ENCODE data around the gene NOVA2.

The NOVA2 gene

GRCh38 chr19:45996933-45997332, 23.3 kb upstream of the NOVA2 start:
- no peak overlapping the region for H3K4me3 ChIP-seq (ENCODE audit: low read depth in 1 of 2, low read length in 2 of 2)
- peaks cover 6% of the 10 kb centered on the region for H3K36me3 ChIP-seq (ENCODE audit: insufficient read depth, low read length)
- H3K27me3 ChIP-seq (ENCODE audit: control insufficient read depth in 1 of 2, insufficient read depth in 2 of 2, low read length in 2 of 2): peaks cover 0 to 16% of the 10 kb centered on the region in 2 donors
- no peak overlapping the region for H3K9ac ChIP-seq (ENCODE audit: low read length)
- no peaks in the 10 kb centered on the region for H3K9me3 ChIP-seq (ENCODE audit: low read length)
- H3K27ac ChIP-seq (ENCODE audit: low read depth, low read length): no peak overlapping the region
- H3K4me1 ChIP-seq (ENCODE audit: insufficient read depth, low read length): peaks cover 14% of the 10 kb centered on the region

- Histone ChIP-seq H3K27ac (ENCODE audit: low read depth, low read length) (peak overlapping the region; percentile 63), H3K36me3 (ENCODE audit: insufficient read depth, low read length) (peaks cover 6% of the 10 kb centered on the region), H3K9me3 (ENCODE audit: low read length) (no peaks in the 10 kb centered on the region)
Measured at GRCh38 chr19:45995715-45996385, 22.2 kb upstream of the NOVA2 start.

GRCh38 chr19:45994998-45995714, 21.5 kb upstream of the NOVA2 start, which contains the start of gene CCDC61:
CCDC61 (plus strand) TSS chr19:45995467; CDS start chr19:46003019, 7,552 bp downstream.
- H3K27me3 ChIP-seq (ENCODE audit: control insufficient read depth in 1 of 2, insufficient read depth in 2 of 2, low read length in 2 of 2): peaks cover 0 to 19% of the 10 kb centered on the region in 2 donors
- peaks cover 6% of the 10 kb centered on the region for H3K36me3 ChIP-seq (ENCODE audit: insufficient read depth, low read length)
- H3K4me1 ChIP-seq (ENCODE audit: insufficient read depth, low read length): peaks cover 11% of the 10 kb centered on the region
- H3K9me3 ChIP-seq (ENCODE audit: low read length): no peaks in the 10 kb centered on the region
- H3K4me3 ChIP-seq (ENCODE audit: low read depth in 1 of 2, low read length in 2 of 2): peak within 1 kb of the TSS; percentile 62 to 85
- H3K27ac ChIP-seq (ENCODE audit: low read depth, low read length): peak within 1 kb of the TSS; percentile 63
- peak within 1 kb of the TSS; percentile 51 for H3K9ac ChIP-seq (ENCODE audit: low read length)

More at GRCh38 chr19:45995715-45996385, 22.2 kb upstream of the NOVA2 start:
- peaks cover 14% of the 10 kb centered on the region for H3K4me1 ChIP-seq (ENCODE audit: insufficient read depth, low read length)
- H3K9ac ChIP-seq (ENCODE audit: low read length): peak overlapping the region; percentile 51
- H3K4me3 ChIP-seq (ENCODE audit: low read depth in 1 of 2, low read length in 2 of 2): peak overlapping the region; percentile 62 to 85
- peaks cover 0 to 16% of the 10 kb centered on the region in 2 donors for H3K27me3 ChIP-seq (ENCODE audit: control insufficient read depth in 1 of 2, insufficient read depth in 2 of 2, low read length in 2 of 2)

DNA sequence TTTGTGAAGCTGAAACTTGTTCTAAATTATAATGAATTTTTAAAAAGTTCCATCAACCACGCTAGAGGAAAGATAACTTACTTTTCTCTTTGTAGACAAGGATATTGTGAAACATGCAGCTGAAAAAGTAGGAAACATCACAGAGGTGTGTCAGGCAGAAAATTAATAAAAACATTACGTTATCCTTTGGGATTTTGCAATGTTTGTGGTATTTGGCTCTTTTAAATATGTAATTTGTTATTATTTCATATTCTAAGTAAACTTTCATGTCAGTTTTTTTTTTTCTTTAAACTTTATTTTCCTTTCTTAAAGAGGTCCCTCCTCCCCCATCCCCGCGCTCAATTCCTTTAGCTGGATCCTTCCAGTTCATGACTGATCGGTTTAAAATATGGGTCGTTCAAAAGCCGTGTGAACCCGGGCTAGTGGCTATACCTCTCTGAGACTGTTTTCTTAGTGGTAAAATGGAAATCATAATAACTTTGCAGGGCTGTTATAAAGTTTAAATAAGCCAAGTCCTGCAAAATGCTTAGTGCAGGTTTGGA, 20.9 kb upstream of the NOVA2 start:
- Histone ChIP-seq H3K4me1 (ENCODE audit: insufficient read depth, low read length) (peaks cover 6% of the 10 kb centered on the region), H3K27ac (ENCODE audit: low read depth, low read length) (no peak overlapping the region), H3K9ac (ENCODE audit: low read length) (peak overlapping the region; percentile 27), H3K4me3 (ENCODE audit: low read depth in 1 of 2, low read length in 2 of 2) (peak overlapping the region; percentile 40 to 85), H3K27me3 (ENCODE audit: control insufficient read depth in 1 of 2, insufficient read depth in 2 of 2, low read length in 2 of 2) (peaks cover 0 to 15% of the 10 kb centered on the region in 2 donors), H3K36me3 (ENCODE audit: insufficient read depth, low read length) (peaks cover 6% of the 10 kb centered on the region), H3K9me3 (ENCODE audit: low read length) (no peaks in the 10 kb centered on the region)

- no peak overlapping the region for H3K27ac ChIP-seq (ENCODE audit: low read depth, low read length)
- H3K27me3 ChIP-seq (ENCODE audit: control insufficient read depth in 1 of 2, insufficient read depth in 2 of 2, low read length in 2 of 2): peaks cover 0 to 4% of the 10 kb centered on the region in 2 donors
- no peak overlapping the region for H3K4me3 ChIP-seq (ENCODE audit: low read depth in 1 of 2, low read length in 2 of 2)
- no peak overlapping the region for H3K9ac ChIP-seq (ENCODE audit: low read length)
- H3K4me1 ChIP-seq (ENCODE audit: insufficient read depth, low read length): no peaks in the 10 kb centered on the region
- no peaks in the 10 kb centered on the region for H3K36me3 ChIP-seq (ENCODE audit: insufficient read depth, low read length)
- H3K9me3 ChIP-seq (ENCODE audit: low read length): no peaks in the 10 kb centered on the region
Measured at GRCh38 chr19:45990113-45990728, 16.6 kb upstream of the NOVA2 start.

DNA sequence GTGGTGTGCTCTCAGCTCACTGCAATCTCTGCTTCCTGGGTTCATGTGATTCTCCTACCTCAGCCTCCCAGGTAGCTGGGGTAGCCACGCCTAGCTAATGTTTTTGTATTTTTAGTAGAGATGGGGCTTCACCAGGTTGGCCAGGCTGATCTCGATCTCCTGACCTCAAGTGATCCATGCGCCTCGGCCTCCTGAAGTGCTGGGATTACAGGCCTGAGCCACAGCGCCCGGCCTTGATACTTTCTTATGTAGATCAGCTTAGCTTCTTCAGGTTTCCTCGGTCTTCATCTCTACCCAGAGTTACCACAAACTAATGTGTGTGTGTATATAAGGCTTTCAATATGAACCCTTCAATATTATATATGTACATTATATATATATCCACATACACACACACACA, 11.7 kb upstream of the NOVA2 start:
- peaks cover 0 to 2% of the 10 kb centered on the region in 2 donors for H3K27me3 ChIP-seq (ENCODE audit: control insufficient read depth in 1 of 2, insufficient read depth in 2 of 2, low read length in 2 of 2)
- H3K4me3 ChIP-seq (ENCODE audit: low read depth in 1 of 2, low read length in 2 of 2): no peak overlapping the region
- no peaks in the 10 kb centered on the region for H3K9me3 ChIP-seq (ENCODE audit: low read length)
- H3K36me3 ChIP-seq (ENCODE audit: insufficient read depth, low read length): no peaks in the 10 kb centered on the region
- H3K27ac ChIP-seq (ENCODE audit: low read depth, low read length): no peak overlapping the region
- no peaks in the 10 kb centered on the region for H3K4me1 ChIP-seq (ENCODE audit: insufficient read depth, low read length)
- no peak overlapping the region for H3K9ac ChIP-seq (ENCODE audit: low read length)

- Histone ChIP-seq H3K4me1 (ENCODE audit: insufficient read depth, low read length) (no peaks in the 10 kb centered on the region), H3K4me3 (ENCODE audit: low read depth in 1 of 2, low read length in 2 of 2) (no peak overlapping the region), H3K9me3 (ENCODE audit: low read length) (no peaks in the 10 kb centered on the region), H3K27ac (ENCODE audit: low read depth, low read length) (no peak overlapping the region), H3K27me3 (ENCODE audit: control insufficient read depth in 1 of 2, insufficient read depth in 2 of 2, low read length in 2 of 2) (peaks cover 0 to under 1% of the 10 kb centered on the region in 2 donors), H3K9ac (ENCODE audit: low read length) (no peak overlapping the region), H3K36me3 (ENCODE audit: insufficient read depth, low read length) (no peaks in the 10 kb centered on the region)
Measured at GRCh38 chr19:45981350-45981749, 7.7 kb upstream of the NOVA2 start.

- Histone ChIP-seq H3K27ac (ENCODE audit: low read depth, low read length) (no peak overlapping the region), H3K9ac (ENCODE audit: low read length) (no peak overlapping the region), H3K9me3 (ENCODE audit: low read length) (no peaks in the 10 kb centered on the region), H3K36me3 (ENCODE audit: insufficient read depth, low read length) (no peaks in the 10 kb centered on the region), H3K27me3 (ENCODE audit: control insufficient read depth in 1 of 2, insufficient read depth in 2 of 2, low read length in 2 of 2) (peaks cover 12 to 26% of the 10 kb centered on the region in 2 donors), H3K4me3 (ENCODE audit: low read depth in 1 of 2, low read length in 2 of 2) (no peak overlapping the region), H3K4me1 (ENCODE audit: insufficient read depth, low read length) (no peaks in the 10 kb centered on the region)
Measured at GRCh38 chr19:45978156-45978555, 4.5 kb upstream of the NOVA2 start.

DNA sequence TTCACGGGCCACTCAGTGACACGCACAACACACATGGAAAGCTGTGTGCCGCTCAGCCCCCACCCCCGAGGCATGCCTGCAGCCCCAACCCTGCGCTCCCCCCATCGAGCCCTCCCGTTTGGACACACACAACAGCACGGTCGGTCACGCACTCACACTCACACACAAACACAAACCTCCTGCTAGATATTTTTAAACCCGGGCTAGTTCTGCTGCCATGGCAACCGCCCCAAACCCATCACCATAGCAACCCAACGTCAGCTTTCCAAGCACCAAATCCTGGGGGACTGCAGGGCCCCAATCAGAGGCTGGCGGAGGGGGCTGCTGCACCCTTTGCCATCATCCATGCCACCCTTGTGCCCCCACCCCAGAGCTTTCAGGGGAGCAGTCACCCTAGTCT, 2.5 kb upstream of the NOVA2 start:
- Histone ChIP-seq H3K36me3 (ENCODE audit: insufficient read depth, low read length) (no peaks in the 10 kb centered on the region), H3K4me1 (ENCODE audit: insufficient read depth, low read length) (no peaks in the 10 kb centered on the region), H3K4me3 (ENCODE audit: low read depth in 1 of 2, low read length in 2 of 2) (no peak overlapping the region), H3K9me3 (ENCODE audit: low read length) (no peaks in the 10 kb centered on the region), H3K9ac (ENCODE audit: low read length) (no peak overlapping the region), H3K27me3 (ENCODE audit: control insufficient read depth in 1 of 2, insufficient read depth in 2 of 2, low read length in 2 of 2) (peaks cover 27 to 42% of the 10 kb centered on the region in 2 donors), H3K27ac (ENCODE audit: low read depth, low read length) (no peak overlapping the region)

DNA sequence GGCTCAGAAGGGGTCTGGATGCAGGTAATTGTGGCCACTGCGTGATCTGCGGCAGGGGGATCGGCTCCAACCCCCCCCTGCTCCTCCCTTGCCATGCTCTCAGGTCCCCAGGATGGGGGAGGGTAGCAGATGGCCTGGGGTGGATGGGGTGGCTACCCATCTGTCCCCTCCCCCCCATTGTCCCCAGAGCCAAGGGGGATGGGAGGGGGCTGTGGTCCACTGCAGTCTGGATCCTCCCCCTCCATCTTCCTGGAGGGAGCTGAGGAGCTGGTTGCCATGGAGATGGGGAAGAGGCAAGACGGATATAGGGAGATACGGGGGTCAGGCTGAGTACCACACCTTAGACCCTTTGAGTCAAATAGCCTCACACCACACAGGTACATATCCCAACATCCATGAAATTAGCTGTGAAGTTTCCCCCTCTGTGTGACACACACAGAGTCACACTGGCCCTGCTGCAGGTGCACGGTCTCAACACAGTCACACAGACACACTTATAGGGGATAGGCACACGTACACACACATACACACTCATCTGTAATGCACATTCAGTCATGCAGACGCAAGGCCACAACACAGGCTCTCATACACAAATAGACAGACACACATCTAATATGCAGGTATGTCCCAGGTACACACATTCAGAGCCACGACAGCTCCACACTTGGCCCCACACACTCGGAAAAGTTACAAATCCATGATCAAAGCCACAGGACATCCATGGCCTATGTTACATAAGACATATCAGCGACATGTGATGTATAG, 1.8 kb upstream of the NOVA2 start:
- Histone ChIP-seq H3K36me3 (ENCODE audit: insufficient read depth, low read length) (no peaks in the 10 kb centered on the region), H3K27ac (ENCODE audit: low read depth, low read length) (no peak overlapping the region), H3K27me3 (ENCODE audit: control insufficient read depth in 1 of 2, insufficient read depth in 2 of 2, low read length in 2 of 2) (peaks cover 33 to 47% of the 10 kb centered on the region in 2 donors), H3K9me3 (ENCODE audit: low read length) (no peaks in the 10 kb centered on the region), H3K4me1 (ENCODE audit: insufficient read depth, low read length) (no peaks in the 10 kb centered on the region), H3K9ac (ENCODE audit: low read length) (no peak overlapping the region), H3K4me3 (ENCODE audit: low read depth in 1 of 2, low read length in 2 of 2) (no peak overlapping the region)
